GM23248 (cell line): Measurements from ENCODE around the gene DDX28.

Experiments
- EZH2 ChIP-seq: fragments of 200-600 bp; sonication (generic); IDR thresholded peaks from 2 replicates; pipeline ENCODE4 v1.6.1; 2018; ENCODE audit warnings: antibody characterized with exemption, mild to moderate bottlenecking; ENCODE audit not compliant: insufficient read depth, poor library complexity, severe bottlenecking
- EZH2phosphoT487 ChIP-seq: fragments of 200-600 bp; sonication (generic); IDR thresholded peaks from 2 replicates; pipeline ENCODE4 v1.6.1; 2018; ENCODE audit warnings: antibody characterized with exemption, moderate library complexity, mild to moderate bottlenecking, low read depth; ENCODE audit not compliant: insufficient read depth

DNA sequence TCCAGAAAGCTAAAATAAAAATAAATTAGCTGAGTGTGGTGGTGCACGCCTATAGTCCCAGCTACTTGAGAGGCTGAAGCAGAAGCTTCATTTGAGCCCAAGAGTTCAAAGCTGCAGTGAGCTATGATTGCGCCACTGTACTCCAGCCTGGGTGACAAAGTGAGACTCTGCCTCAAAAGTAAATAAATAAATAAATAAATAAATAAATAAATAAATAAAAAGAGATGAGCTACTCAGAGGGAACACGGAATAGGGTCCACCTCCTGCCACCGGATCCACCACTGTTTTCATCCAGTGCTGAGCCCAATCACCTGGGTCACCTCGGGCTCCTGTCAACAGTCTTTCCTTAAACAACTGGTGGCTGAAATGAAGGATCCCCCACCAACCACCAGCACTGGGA lies 36.1 kb downstream of the DDX28 start:
- TF ChIP-seq EZH2 (no peak), EZH2phosphoT487 (no peak)
